GM21423 (cell line): ENCODE data around the gene SLC2A4RG.

ENCODE experiments used
- ATAC-seq: cut with Tn5 transposase; IDR thresholded peaks from one replicate; pipeline ENCODE4 v1.9.1; 2021; ENCODE audit warnings: mild to moderate bottlenecking, moderate library complexity; ENCODE audit not compliant: unreplicated experiment

SLC2A4RG gene

GRCh38 chr20:63750807-63751470, 11.4 kb downstream of the SLC2A4RG start:
- no peak for ATAC-seq

GRCh38 chr20:63751471-63752271, 12.1 kb downstream of the SLC2A4RG start:
- no peak for ATAC-seq

- no peak for ATAC-seq
Observed at GRCh38 chr20:63752411-63753101, 13.0 kb downstream of the SLC2A4RG start.

GRCh38 chr20:63753381-63753780, 13.8 kb downstream of the SLC2A4RG start:
- no peak for ATAC-seq

GRCh38 chr20:63754008-63754407, 14.4 kb downstream of the SLC2A4RG start:
- ATAC-seq: no peak

- ATAC-seq: no peak
Observed at GRCh38 chr20:63755933-63756647, 16.5 kb downstream of the SLC2A4RG start.

- no peak for ATAC-seq
Observed at GRCh38 chr20:63756648-63756991, 17.0 kb downstream of the SLC2A4RG start.

GRCh38 chr20:63758152-63758551, 18.6 kb downstream of the SLC2A4RG start:
- no peak for ATAC-seq

- ATAC-seq: no peak
Observed at GRCh38 chr20:63759377-63759901, 19.9 kb downstream of the SLC2A4RG start.

GRCh38 chr20:63765082-63765873, 25.7 kb downstream of the SLC2A4RG start:
- ATAC-seq: no peak

- no peak for ATAC-seq
Observed at GRCh38 chr20:63765902-63766301, 26.3 kb downstream of the SLC2A4RG start.

- no peak for ATAC-seq
Observed at GRCh38 chr20:63766695-63767426, 27.3 kb downstream of the SLC2A4RG start.

GRCh38 chr20:63767456-63767855, 27.9 kb downstream of the SLC2A4RG start:
- no peak for ATAC-seq

GRCh38 chr20:63767886-63768285, 28.3 kb downstream of the SLC2A4RG start:
- ATAC-seq: no peak

GRCh38 chr20:63768591-63769515, 29.3 kb downstream of the SLC2A4RG start:
- no peak for ATAC-seq

GRCh38 chr20:63769891-63770474, 30.4 kb downstream of the SLC2A4RG start:
- no peak for ATAC-seq

- no peak for ATAC-seq
Observed at GRCh38 chr20:63771046-63771707, 31.6 kb downstream of the SLC2A4RG start.
